Neutrophil (primary cell): Measurements from ENCODE around the gene BAIAP3.

ENCODE experiments used
- H3K27ac ChIP-seq: fragments of 200-600 bp; sonication (generic); 2 replicates; pipeline ENCODE4 v1.5.1; 2016; ENCODE audit warnings: mild to moderate bottlenecking, moderate library complexity
- H3K27me3 ChIP-seq: fragments of 200-600 bp; sonication (generic); 2 replicates; pipeline ENCODE4 v1.6.0; 2016; ENCODE audit warnings: mild to moderate bottlenecking
- H3K36me3 ChIP-seq: fragments of 200-600 bp; sonication (generic); 2 replicates; pipeline ENCODE4 v1.5.1; 2017
- H3K4me1 ChIP-seq, 2 experiments: fragments of 200-600 bp in 1 of 2; sonication (generic) in 1 of 2; 1 replicate in 1 of 2; 2 replicates in 1 of 2; pipeline versions ENCODE4 v1.5.1 to v1.6.1; 2013 to 2016; ENCODE audit warnings: low read depth in 1 of 2, low read length in 1 of 2, mild to moderate bottlenecking in 1 of 2, moderate library complexity in 1 of 2; ENCODE audit not compliant: control insufficient read depth in 1 of 2, insufficient read depth in 1 of 2
- H3K4me3 ChIP-seq, 2 experiments: fragments of 200-600 bp in 1 of 2; sonication (generic) in 1 of 2; 1 replicate in 1 of 2; 2 replicates in 1 of 2; pipeline ENCODE4 v1.5.1; 2013 to 2016; ENCODE audit warnings: low read depth in 1 of 2, low read length in 1 of 2, mild to moderate bottlenecking in 1 of 2, moderate library complexity in 1 of 2
- H3K9me3 ChIP-seq: fragments of 200-600 bp; sonication (generic); 2 replicates; pipeline ENCODE4 v1.5.1; 2016
- TF ChIP-seq, protein P1 (sequence below): fragments of 200-600 bp; sonication (generic); IDR thresholded peaks from 2 replicates; pipeline ENCODE4 v1.5.1; 2016; ENCODE audit warnings: antibody characterized with exemption

BAIAP3 gene

DNA sequence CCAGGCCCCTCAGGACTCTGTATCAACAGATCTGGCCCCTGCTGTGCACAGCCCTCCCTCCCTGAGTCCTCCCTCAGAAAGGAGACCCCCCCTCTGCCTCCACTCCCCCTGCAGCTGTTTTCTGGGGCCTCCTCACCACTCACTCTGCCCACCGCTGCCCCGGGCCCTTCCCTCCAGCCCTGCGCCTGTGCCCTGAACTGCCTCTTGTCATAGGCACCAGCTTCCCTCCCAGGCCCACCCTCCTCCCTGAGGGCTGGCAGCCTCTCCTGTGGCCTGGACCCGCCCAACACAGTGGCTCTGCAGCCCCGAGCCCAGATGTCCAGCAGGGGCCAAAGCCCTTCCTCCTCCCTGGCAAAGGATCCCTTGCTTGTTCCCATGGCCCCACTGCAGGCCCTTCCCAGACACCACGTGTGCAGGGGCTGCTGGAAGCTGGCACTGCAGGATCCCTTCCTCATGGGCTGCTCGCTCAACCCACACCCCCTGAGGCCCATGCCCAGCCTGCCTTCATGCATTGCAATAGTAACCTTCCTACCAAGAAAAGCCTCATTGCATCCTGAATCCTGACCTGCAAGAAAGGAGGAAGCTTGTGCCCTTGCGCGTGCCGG lies 44.1 kb downstream of the BAIAP3 start:
- H3K27ac ChIP-seq: no peak overlapping the region
- TF ChIP-seq, protein P1, sequence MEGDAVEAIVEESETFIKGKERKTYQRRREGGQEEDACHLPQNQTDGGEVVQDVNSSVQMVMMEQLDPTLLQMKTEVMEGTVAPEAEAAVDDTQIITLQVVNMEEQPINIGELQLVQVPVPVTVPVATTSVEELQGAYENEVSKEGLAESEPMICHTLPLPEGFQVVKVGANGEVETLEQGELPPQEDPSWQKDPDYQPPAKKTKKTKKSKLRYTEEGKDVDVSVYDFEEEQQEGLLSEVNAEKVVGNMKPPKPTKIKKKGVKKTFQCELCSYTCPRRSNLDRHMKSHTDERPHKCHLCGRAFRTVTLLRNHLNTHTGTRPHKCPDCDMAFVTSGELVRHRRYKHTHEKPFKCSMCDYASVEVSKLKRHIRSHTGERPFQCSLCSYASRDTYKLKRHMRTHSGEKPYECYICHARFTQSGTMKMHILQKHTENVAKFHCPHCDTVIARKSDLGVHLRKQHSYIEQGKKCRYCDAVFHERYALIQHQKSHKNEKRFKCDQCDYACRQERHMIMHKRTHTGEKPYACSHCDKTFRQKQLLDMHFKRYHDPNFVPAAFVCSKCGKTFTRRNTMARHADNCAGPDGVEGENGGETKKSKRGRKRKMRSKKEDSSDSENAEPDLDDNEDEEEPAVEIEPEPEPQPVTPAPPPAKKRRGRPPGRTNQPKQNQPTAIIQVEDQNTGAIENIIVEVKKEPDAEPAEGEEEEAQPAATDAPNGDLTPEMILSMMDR: no peak
- H3K9me3 ChIP-seq: no peaks in the 10 kb centered on the region
- peaks cover 8 to 21% of the 10 kb centered on the region in 2 experiments for H3K4me1 ChIP-seq
- no peak overlapping the region for H3K4me3 ChIP-seq
- peaks cover 16% of the 10 kb centered on the region for H3K27me3 ChIP-seq
- H3K36me3 ChIP-seq: peaks cover 76% of the 10 kb centered on the region

DNA sequence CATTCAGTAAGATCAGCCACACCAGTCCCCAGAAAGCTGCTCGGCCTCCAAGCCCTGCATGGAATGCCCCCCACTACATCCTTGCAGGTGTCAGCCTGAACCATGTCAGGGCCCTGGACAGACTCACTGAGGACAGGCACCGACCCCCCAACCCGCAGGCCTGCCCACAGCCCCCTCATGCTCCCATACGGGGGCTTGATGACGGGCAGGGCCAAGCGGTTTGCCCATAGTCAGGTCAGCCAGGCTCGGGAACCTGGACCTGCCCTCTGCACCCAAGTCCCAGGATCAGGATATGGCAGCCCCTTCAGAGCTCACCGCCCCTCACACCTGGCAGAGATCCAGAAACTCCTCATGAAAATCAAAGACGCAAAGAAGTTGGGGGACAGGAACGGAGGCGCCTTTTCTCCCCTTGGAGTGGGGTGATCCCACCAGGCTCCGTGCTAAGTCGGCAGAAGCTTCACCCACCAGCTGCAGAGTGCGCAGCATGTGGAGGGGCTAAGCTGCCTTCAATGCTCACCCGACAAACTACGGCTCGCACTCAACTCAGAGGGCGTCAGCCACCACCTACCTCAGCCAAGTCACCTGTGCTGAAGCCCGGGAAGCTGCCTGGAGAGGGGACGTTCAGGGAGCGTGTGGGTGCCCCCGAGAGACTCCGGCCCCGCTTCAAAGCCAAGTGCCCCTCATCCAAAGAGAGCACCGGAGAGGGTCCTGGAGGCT lies 44.8 kb downstream of the BAIAP3 start:
- peak overlapping the region in 1 of 2 experiments; percentile 65 for H3K4me3 ChIP-seq

DNA sequence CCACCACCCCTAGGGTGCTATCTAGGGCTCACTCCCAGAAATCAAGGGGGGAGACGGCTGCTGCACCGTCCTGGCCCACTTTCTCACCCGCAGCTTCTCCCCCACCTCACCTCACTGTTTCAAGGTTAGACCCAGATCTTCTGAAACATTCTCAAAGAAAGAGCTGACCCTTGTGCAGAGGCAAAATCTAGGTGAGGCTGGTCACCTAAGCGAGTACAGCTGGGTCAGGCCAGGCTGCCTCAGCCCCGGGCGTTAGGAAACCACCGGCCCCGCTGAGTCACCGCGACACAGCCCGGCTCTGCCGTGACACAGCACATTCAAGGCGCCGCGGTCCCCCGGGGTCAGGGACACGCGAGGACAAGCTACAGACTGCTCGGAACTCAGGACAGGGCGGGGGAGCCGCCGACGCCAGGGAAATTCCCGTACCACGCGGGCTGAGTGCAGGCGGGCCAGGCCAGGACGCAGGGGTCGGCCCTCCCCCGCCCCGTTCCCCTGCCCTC lies 45.4 kb downstream of the BAIAP3 start:
- H3K36me3 ChIP-seq: peaks cover 86% of the 10 kb centered on the region
- TF ChIP-seq, protein P1: no peak
- H3K27ac ChIP-seq: peak overlapping the region; percentile 56
- peaks cover 8 to 21% of the 10 kb centered on the region in 2 experiments for H3K4me1 ChIP-seq
- H3K9me3 ChIP-seq: no peaks in the 10 kb centered on the region
- H3K27me3 ChIP-seq: peaks cover 16% of the 10 kb centered on the region
- H3K4me3 ChIP-seq: peak overlapping the region; percentile 40 to 65

More for the DNA sequence above, 44.8 kb downstream of the BAIAP3 start:
- TF ChIP-seq, protein P1: no peak
- peaks cover 80% of the 10 kb centered on the region for H3K36me3 ChIP-seq
- no peaks in the 10 kb centered on the region for H3K9me3 ChIP-seq
- H3K27me3 ChIP-seq: peaks cover 16% of the 10 kb centered on the region
- peaks cover 8 to 21% of the 10 kb centered on the region in 2 experiments for H3K4me1 ChIP-seq
- no peak overlapping the region for H3K27ac ChIP-seq

DNA sequence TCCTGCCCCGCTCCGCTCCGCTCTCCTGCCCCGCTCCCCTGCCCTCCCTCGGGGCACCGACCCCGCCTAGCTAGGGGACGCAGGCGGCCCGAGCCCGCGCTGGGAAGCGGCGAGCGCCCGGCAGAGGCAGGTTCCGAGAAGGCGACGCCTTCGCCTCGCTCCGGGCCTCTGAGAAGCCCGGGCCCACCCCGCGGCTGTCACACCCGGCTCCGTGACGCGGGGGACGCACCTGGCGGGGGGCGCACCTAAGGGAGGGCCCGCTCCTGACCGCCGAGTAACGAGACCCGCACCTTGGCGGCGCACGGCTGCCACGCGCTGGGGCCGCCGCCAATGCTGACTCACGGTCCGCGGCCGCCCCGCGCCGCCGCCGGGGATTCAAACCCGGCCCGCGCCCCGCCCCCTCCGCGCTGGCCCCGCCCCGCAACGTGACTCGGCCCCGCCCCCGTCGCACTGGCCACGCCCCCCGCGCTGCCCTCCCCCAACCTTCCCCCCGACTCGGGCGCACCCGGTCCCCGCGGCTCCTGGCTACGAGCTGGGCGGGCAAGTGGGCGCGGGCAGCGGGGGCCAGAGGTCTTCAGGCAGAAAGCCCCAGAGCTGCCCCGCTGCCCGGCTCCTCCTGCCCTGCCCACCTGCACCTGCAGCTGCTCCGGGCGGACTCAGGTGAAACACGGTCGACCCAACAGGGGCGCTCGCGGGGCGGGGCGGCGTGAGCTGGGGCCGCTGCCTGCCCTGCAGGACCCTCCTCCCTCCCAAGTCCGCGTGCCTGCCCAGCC lies 46.0 kb downstream of the BAIAP3 start:
- Histone ChIP-seq H3K27ac (peak overlapping the region; percentile 56), H3K4me3 (peak overlapping the region; percentile 40 to 65), H3K27me3 (peaks cover 16% of the 10 kb centered on the region), H3K36me3 (peaks cover 87% of the 10 kb centered on the region), H3K4me1 (peaks cover 8 to 21% of the 10 kb centered on the region in 2 experiments), H3K9me3 (no peaks in the 10 kb centered on the region)
- TF ChIP-seq, protein P1: no peak

DNA sequence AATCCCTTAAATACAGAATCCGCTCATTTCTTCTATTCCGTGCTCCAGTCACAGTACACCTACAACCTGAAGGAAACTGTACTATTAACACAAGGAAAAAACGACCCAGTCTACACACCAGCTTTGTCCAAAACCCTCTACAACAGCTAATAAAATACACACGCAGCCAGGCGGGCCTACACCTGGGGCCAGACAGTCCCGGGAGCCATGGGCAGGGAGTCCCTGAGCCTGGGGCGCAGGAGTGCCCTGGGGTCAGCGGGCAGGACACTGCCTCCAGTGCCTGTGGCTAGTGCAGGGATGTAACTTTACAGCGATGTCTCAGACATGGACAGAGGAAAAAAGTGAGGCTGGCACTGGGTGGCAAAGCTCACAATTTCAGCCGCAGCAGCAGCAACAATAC lies 46.8 kb downstream of the BAIAP3 start:
- no peak overlapping the region for H3K27ac ChIP-seq
- no peaks in the 10 kb centered on the region for H3K9me3 ChIP-seq
- TF ChIP-seq, protein P1: no peak
- peaks cover 8 to 21% of the 10 kb centered on the region in 2 experiments for H3K4me1 ChIP-seq
- peaks cover 87% of the 10 kb centered on the region for H3K36me3 ChIP-seq
- peaks cover 16% of the 10 kb centered on the region for H3K27me3 ChIP-seq
- peak overlapping the region in 1 of 2 experiments; percentile 65 for H3K4me3 ChIP-seq
